ENCODE data around the gene FHOD3. TPM values are rescaled to one million over a fixed set of nuclear protein-coding genes. Genes with fewer than 3 reads are reported as not detected.

FHOD3 gene
- total RNA-seq, 6 experiments from 2014 or later, result 0.44 to 1.2 (median 0.62) TPM

DNA sequence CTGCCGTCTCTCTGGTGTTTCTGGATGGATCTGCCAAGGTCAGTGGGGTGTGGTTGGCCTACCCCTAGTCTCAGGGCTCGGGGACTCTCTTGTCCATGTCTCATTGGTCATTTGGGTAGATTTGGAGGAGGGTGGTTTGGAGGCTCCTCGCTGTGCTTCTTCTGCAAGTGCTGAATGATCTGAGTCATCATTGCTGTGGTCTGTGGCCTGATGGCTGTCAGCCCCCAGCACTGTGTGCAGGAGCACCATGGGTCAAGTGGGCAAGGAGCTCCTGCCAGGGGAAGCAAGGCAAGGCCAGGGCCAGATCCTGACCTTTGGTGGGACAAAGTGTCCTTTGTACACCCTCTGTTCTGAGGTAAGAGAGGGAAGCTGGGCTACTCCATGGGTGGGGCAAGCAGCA, 221.8 kb downstream of the FHOD3 start:
- intact Hi-C loops (cut with DNase I), result no loop called here
- TF ChIP-seq POLR2A (IDR thresholded peaks at IDR 0.05) (no peak), CTCF (IDR thresholded peaks at IDR 0.05) (no peak)
- Histone ChIP-seq H3K27ac (no peak overlapping the region), H3K4me1 (no peaks in the 10 kb centered on the region), H3K36me3 (no peaks in the 10 kb centered on the region), H3K27me3 (no peaks in the 10 kb centered on the region), H3K4me3 (no peak overlapping the region), H3K9me3 (no peaks in the 10 kb centered on the region)
- ATAC-seq, result no peak
- DNase-seq, result no peak
- WGBS (ENCODE audit: insufficient coverage, low coverage, low lambda C conversion rate, missing lambda C conversion rate), result no CpG with 5 or more reads among the region's 3 CpGs

- WGBS (ENCODE audit: insufficient coverage, low coverage, low lambda C conversion rate, missing lambda C conversion rate), result 55% methylated on average over 1 of the region's 1 CpG
- H3K27ac ChIP-seq, result no peak overlapping the region
- H3K4me3 ChIP-seq, result no peak overlapping the region
- H3K27me3 ChIP-seq, result no peaks in the 10 kb centered on the region
- H3K36me3 ChIP-seq, result no peaks in the 10 kb centered on the region
- no peaks in the 10 kb centered on the region for H3K9me3 ChIP-seq
- no peak for ATAC-seq
- DNase-seq, result no peak
- TF ChIP-seq CTCF (IDR thresholded peaks at IDR 0.05) (no peak), POLR2A (IDR thresholded peaks at IDR 0.05) (no peak)
- H3K4me1 ChIP-seq, result no peaks in the 10 kb centered on the region
- intact Hi-C loops (cut with DNase I), result no loop called here
Measured at GRCh38 chr18:36522509-36522908, 225.0 kb downstream of the FHOD3 start.

DNA sequence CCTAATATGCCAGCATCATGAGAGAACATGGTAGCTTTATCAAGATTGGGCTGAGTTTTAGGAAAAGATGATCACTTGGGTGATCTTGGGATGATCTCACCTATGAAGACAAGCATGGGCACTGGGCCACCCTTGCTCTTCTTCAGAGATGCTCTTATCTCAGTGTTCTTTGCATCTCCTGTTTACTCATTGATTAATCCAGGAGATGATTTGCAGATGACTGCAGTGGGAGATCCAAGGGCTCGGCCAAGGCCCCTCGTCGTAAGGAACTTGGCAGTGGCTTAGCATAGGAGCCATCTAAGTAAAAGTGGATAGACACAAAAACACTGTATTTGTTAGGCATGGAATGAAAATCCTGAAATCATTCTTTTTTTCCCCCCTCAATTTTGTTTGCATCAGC, 228.4 kb downstream of the FHOD3 start:
- no peak overlapping the region for H3K27ac ChIP-seq

DNA sequence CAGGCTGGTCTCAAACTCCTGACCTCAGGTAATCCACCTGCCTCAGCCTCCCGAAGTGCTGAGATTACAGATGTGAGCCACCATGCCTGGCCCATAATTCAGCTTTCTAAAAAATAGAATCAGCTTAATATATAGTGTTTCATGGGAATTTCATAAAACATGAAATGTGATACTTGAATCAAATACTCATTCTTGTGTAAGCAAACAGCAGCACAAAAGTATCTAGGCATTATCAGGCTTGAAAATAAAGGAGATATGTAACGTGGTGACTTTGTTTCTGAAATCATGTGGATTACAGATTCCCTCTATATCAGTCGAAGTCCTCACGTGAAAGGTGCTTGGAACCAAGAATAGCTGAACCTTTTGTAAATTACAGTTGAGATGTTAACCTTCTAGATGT, 229.1 kb downstream of the FHOD3 start:
- Histone ChIP-seq H3K27ac (no peak overlapping the region), H3K36me3 (no peaks in the 10 kb centered on the region), H3K4me1 (no peaks in the 10 kb centered on the region), H3K27me3 (no peaks in the 10 kb centered on the region), H3K4me3 (no peak overlapping the region), H3K9me3 (no peaks in the 10 kb centered on the region)
- intact Hi-C loops (cut with DNase I), result no loop called here
- no peak for ATAC-seq
- DNase-seq, result no peak
- TF ChIP-seq CTCF (IDR thresholded peaks at IDR 0.05) (no peak), POLR2A (IDR thresholded peaks at IDR 0.05) (no peak)
- 58% methylated on average over 4 of the region's 4 CpGs for WGBS (ENCODE audit: insufficient coverage, low coverage, low lambda C conversion rate, missing lambda C conversion rate)

More for the DNA sequence above, 228.4 kb downstream of the FHOD3 start:
- Histone ChIP-seq H3K4me3 (no peak overlapping the region), H3K9me3 (no peaks in the 10 kb centered on the region), H3K36me3 (no peaks in the 10 kb centered on the region), H3K4me1 (no peaks in the 10 kb centered on the region), H3K27me3 (no peaks in the 10 kb centered on the region)
- ATAC-seq (no peak), DNase-seq (no peak)
- intact Hi-C loops (cut with DNase I), result no loop called here
- WGBS (ENCODE audit: insufficient coverage, low coverage, low lambda C conversion rate, missing lambda C conversion rate), result 77% methylated on average over 3 of the region's 3 CpGs
- no peak for TF ChIP-seq CTCF (IDR thresholded peaks at IDR 0.05)
- TF ChIP-seq POLR2A (IDR thresholded peaks at IDR 0.05), result no peak

DNA sequence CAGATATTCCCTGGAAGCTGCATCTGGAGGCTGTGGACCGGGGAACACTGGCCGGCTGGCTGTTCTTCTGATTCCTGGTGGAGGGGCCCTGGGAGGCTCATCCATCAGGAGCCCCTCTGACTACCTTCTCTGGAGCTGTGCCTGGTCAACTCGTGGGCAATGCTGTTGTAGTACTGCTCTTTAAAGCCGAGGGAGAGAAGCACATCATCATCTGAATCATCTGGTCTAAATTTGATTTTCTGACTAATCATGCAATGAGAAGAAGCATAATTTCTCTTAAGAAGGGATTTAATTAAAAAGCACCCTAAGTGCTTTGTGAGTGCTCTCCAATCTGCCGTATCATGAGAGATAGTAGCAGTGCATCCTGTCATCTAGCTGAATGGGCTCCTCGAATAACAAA, 229.5 kb downstream of the FHOD3 start:
- Histone ChIP-seq H3K27me3 (no peaks in the 10 kb centered on the region), H3K9me3 (no peaks in the 10 kb centered on the region), H3K27ac (no peak overlapping the region), H3K4me1 (no peaks in the 10 kb centered on the region), H3K4me3 (no peak overlapping the region), H3K36me3 (no peaks in the 10 kb centered on the region)
- DNase-seq, result no peak
- WGBS (ENCODE audit: insufficient coverage, low coverage, low lambda C conversion rate, missing lambda C conversion rate), result 79% methylated on average over 5 of the region's 6 CpGs
- TF ChIP-seq POLR2A (IDR thresholded peaks at IDR 0.05), result no peak
- no peak for TF ChIP-seq CTCF (IDR thresholded peaks at IDR 0.05)
- ATAC-seq, result no peak
- intact Hi-C loops (cut with DNase I), result no loop called here
